ENCODE results near the gene SNX2.

SNX2 gene, protein sequence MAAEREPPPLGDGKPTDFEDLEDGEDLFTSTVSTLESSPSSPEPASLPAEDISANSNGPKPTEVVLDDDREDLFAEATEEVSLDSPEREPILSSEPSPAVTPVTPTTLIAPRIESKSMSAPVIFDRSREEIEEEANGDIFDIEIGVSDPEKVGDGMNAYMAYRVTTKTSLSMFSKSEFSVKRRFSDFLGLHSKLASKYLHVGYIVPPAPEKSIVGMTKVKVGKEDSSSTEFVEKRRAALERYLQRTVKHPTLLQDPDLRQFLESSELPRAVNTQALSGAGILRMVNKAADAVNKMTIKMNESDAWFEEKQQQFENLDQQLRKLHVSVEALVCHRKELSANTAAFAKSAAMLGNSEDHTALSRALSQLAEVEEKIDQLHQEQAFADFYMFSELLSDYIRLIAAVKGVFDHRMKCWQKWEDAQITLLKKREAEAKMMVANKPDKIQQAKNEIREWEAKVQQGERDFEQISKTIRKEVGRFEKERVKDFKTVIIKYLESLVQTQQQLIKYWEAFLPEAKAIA

DNA sequence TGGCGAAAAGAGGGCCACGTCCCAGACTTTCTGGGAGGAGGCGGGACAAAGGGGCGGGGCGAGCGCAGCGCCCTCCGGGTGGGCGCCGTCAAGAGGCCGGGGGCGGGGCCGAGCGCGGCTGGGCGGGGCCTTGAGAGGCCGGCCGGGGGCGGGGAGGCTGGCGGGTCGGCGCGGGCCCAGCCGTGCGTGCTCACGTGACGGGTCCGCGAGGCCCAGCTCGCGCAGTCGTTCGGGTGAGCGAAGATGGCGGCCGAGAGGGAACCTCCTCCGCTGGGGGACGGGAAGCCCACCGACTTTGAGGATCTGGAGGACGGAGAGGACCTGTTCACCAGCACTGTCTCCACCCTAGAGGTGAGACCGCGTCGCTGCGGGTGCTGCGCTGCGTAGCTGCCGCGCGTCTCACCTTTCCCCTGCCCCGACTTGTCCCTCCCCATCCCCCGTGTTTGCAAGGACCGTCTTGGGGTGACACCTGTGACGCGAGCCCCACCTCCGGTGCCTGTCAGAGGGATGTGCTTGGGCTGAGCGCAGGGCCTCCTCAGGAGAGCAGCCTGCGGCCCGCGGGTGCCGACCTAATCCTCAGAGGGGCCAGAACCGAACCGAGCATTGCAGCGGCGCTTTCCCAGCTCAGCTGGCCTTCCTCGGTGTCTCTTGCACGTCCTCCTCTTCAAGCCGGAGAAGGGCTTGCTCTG, at the start of gene SNX2:
TSS of gene SNX2 (plus strand) at position 220 of the 689 bp plus-strand sequence. CDS start at position 244, 24 bp downstream.
- peak; percentile 88 for DNase-seq
- H3K4me3 ChIP-seq (ENCODE audit: low read depth, low read length): peak within 1 kb of the TSS; percentile 100
- TF ChIP-seq, protein P1, sequence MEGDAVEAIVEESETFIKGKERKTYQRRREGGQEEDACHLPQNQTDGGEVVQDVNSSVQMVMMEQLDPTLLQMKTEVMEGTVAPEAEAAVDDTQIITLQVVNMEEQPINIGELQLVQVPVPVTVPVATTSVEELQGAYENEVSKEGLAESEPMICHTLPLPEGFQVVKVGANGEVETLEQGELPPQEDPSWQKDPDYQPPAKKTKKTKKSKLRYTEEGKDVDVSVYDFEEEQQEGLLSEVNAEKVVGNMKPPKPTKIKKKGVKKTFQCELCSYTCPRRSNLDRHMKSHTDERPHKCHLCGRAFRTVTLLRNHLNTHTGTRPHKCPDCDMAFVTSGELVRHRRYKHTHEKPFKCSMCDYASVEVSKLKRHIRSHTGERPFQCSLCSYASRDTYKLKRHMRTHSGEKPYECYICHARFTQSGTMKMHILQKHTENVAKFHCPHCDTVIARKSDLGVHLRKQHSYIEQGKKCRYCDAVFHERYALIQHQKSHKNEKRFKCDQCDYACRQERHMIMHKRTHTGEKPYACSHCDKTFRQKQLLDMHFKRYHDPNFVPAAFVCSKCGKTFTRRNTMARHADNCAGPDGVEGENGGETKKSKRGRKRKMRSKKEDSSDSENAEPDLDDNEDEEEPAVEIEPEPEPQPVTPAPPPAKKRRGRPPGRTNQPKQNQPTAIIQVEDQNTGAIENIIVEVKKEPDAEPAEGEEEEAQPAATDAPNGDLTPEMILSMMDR (IDR thresholded peaks at IDR 0.05; ENCODE audit: low read depth, low read length): peak; percentile 35
- H3K27me3 ChIP-seq (ENCODE audit: insufficient read depth, low read depth, severe bottlenecking): no peaks in the 10 kb centered on the region
- no peaks in the 10 kb centered on the region for H3K9me3 ChIP-seq (ENCODE audit: severe bottlenecking)
- H3K36me3 ChIP-seq: peaks cover 5% of the 10 kb centered on the region; the same call in 1 of the 2 replicates
- H3K27ac ChIP-seq: peak within 1 kb of the TSS; percentile 81

DNA sequence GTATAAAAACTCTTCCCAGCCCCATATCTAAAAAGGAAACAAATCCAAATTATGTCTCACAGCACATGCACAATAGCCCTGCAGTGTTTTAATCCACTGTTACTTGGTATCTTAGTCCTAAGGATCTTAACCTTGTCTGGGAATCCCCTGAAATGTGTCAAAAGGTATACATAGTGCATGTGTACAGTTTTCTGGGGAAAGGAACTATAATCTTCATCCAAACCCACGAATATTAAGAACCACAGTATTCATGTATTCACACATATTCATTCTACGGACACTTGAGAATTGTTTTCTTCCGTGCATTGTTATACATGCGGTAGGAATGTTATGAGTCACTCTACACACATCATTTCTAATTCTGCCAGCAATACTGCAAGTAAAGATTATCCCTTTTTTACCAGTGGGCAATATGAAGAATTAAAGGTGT, 47.8 kb upstream of the SNX2 start:
- peaks cover 2% of the 10 kb centered on the region for H3K9me3 ChIP-seq (ENCODE audit: severe bottlenecking)
- no peaks in the 10 kb centered on the region for H3K36me3 ChIP-seq
- no peaks in the 10 kb centered on the region for H3K27me3 ChIP-seq (ENCODE audit: insufficient read depth, low read depth, severe bottlenecking)
- no peak overlapping the region for H3K27ac ChIP-seq
- TF ChIP-seq, protein P1 (IDR thresholded peaks at IDR 0.05; ENCODE audit: low read depth, low read length): no peak
- no peak overlapping the region for H3K4me3 ChIP-seq (ENCODE audit: low read depth, low read length)
- DNase-seq: no peak

DNA sequence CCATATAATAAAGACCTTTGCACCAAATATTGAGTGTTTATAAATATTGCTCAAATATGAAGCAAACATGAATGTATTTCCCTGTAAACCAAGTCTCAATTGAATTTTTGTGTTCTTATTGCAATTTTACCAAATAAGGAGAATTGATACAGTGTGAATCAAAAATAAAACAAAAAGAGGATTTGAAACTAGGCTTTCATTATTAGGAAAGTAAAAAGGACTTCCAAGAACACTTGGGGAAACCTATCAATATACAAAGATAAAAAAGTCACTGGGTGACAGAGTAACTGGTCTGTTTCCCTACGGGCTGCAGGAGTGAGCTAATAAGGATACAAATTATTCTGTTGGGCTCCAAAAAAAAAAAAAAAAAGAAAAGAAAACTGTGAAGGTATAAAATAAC, 44.8 kb upstream of the SNX2 start:
- peaks cover 2% of the 10 kb centered on the region for H3K9me3 ChIP-seq (ENCODE audit: severe bottlenecking)
- no peak overlapping the region for H3K27ac ChIP-seq
- no peak overlapping the region for H3K4me3 ChIP-seq (ENCODE audit: low read depth, low read length)
- no peak for DNase-seq
- H3K36me3 ChIP-seq: no peaks in the 10 kb centered on the region
- H3K27me3 ChIP-seq (ENCODE audit: insufficient read depth, low read depth, severe bottlenecking): no peaks in the 10 kb centered on the region
- TF ChIP-seq, protein P1 (IDR thresholded peaks at IDR 0.05; ENCODE audit: low read depth, low read length): no peak

DNA sequence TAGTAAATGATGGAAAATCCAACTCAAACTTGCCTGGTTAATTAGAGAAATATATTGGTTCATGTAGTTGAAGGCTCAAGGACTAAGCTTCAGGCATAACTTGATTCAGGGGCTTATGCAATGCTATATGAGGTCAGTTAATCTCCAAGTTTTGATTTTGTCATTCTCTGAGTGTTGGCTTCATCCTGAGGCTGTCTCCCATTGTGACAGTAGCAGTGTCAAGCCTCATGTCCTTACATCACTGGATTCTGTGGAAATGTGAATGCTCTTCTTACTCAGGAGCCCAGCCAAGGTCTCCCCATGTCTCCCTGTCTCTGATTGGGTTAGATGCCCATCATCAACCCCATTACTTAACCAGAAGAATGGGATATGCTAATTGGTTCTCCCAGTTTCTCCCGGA, 44.4 kb upstream of the SNX2 start:
- no peak for DNase-seq
- no peak overlapping the region for H3K27ac ChIP-seq
- TF ChIP-seq, protein P1 (IDR thresholded peaks at IDR 0.05; ENCODE audit: low read depth, low read length): no peak

DNA sequence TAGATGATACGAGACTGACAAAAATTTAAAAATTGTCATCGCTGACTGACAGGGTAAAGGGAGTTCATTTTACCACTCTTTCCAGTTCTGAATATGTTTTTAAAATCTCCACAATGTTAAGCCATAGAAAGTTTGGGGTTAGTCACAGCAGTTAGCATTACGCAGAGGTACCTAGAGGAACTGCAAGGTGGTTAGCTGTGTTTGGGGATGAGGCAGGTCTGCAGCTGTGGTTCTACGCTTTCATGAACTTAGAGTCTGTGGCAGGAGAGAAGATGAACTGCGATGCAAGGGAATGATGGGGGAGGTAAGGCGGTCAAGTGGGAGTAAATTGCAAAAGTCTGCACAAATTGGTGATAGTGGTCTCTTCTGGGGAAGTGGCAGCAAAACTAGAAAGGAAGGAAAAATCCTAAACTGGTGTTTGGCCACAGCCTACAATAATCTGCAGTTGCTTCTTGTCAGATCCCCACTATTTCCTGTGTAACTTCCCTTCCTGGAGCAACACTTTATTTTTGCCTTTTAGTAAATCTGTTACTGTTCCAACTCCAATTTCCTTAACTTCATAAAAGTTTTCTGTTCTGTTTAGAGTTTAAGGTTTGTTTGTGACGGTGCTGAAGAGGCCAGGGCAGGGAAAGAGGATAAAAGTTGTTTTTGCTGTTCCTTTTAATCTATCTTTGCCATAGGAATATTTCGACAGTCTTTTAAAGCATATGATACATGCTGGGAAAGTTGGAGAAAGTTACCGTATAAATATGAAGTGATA, 38.6 kb upstream of the SNX2 start:
- Histone ChIP-seq H3K36me3 (no peaks in the 10 kb centered on the region), H3K4me3 (ENCODE audit: low read depth, low read length) (no peak overlapping the region), H3K9me3 (ENCODE audit: severe bottlenecking) (no peaks in the 10 kb centered on the region), H3K27ac (no peak overlapping the region), H3K27me3 (ENCODE audit: insufficient read depth, low read depth, severe bottlenecking) (no peaks in the 10 kb centered on the region)
- no peak for DNase-seq
- TF ChIP-seq, protein P1 (IDR thresholded peaks at IDR 0.05; ENCODE audit: low read depth, low read length): no peak

More for the DNA sequence above, 44.4 kb upstream of the SNX2 start:
- Histone ChIP-seq H3K4me3 (ENCODE audit: low read depth, low read length) (no peak overlapping the region), H3K27me3 (ENCODE audit: insufficient read depth, low read depth, severe bottlenecking) (no peaks in the 10 kb centered on the region), H3K9me3 (ENCODE audit: severe bottlenecking) (peaks cover 2% of the 10 kb centered on the region), H3K36me3 (no peaks in the 10 kb centered on the region)

Measured in WERI-Rb-1 (cell line).